Esophagus muscularis mucosa (tissue), 3 donors: Measurements from ENCODE around the gene B4GALT6.

Experiments used
- CTCF ChIP-seq, 3 experiments: fragments of 200-600 bp in 2 of 3; fragments of 450-650 bp in 1 of 3; sonication (generic) in 2 of 3; IDR thresholded peaks; one replicate each; pipeline ENCODE4 v1.5.1; 2017 to 2019; ENCODE audit warnings: antibody characterized with exemption in 3 of 3, mild to moderate bottlenecking in 2 of 3, moderate library complexity in 1 of 3
- POLR2A ChIP-seq: fragments of 450-650 bp; IDR thresholded peaks from one replicate; pipeline ENCODE4 v1.6.1; 2017; ENCODE audit warnings: antibody characterized with exemption, moderate library complexity, mild to moderate bottlenecking, low read depth

GRCh38 chr18:31633392-31634330 lies 50.7 kb downstream of the B4GALT6 start:
- TF ChIP-seq CTCF (IDR thresholded peaks at IDR 0.05) (no peak), POLR2A (no peak)
